Measurements from ENCODE around the gene MRC1. TPM values are rescaled to one million over a fixed set of nuclear protein-coding genes. Genes with fewer than 3 reads are reported as not detected.

Gene MRC1
- total and polyA plus RNA-seq, 10 of the 15 experiments (the other 5 are each of a cell fraction or from before 2014, with no cell fraction given), result 0.01 to 0.21 (median 0.03) TPM; not detected in 5

DNA sequence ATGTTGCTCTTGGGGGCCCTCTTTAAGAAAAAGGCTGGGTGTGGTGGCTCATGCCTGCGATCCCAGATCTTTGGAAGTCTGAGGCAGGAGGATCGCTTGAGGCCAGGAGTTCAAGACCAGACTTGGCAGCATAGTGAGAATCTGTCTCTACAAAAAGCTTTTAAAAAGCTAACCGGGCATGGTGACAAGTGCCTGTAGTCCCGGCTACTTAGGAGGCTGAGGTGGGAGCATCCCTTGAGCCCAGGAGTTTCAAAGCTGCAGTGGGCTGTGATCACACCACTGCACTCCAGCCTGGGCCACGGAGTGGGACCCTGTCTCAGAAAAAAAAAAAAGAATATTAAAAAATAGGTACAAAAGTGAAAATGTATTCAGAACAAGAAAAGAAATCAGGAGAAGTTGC, 104.5 kb downstream of the MRC1 start (continued):
- no peak for TF ChIP-seq JUNB (IDR thresholded peaks at IDR 0.05)
- TF ChIP-seq, protein P1, sequence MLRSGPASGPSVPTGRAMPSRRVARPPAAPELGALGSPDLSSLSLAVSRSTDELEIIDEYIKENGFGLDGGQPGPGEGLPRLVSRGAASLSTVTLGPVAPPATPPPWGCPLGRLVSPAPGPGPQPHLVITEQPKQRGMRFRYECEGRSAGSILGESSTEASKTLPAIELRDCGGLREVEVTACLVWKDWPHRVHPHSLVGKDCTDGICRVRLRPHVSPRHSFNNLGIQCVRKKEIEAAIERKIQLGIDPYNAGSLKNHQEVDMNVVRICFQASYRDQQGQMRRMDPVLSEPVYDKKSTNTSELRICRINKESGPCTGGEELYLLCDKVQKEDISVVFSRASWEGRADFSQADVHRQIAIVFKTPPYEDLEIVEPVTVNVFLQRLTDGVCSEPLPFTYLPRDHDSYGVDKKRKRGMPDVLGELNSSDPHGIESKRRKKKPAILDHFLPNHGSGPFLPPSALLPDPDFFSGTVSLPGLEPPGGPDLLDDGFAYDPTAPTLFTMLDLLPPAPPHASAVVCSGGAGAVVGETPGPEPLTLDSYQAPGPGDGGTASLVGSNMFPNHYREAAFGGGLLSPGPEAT (IDR thresholded peaks at IDR 0.05; ENCODE audit: low read depth), result no peak

DNA sequence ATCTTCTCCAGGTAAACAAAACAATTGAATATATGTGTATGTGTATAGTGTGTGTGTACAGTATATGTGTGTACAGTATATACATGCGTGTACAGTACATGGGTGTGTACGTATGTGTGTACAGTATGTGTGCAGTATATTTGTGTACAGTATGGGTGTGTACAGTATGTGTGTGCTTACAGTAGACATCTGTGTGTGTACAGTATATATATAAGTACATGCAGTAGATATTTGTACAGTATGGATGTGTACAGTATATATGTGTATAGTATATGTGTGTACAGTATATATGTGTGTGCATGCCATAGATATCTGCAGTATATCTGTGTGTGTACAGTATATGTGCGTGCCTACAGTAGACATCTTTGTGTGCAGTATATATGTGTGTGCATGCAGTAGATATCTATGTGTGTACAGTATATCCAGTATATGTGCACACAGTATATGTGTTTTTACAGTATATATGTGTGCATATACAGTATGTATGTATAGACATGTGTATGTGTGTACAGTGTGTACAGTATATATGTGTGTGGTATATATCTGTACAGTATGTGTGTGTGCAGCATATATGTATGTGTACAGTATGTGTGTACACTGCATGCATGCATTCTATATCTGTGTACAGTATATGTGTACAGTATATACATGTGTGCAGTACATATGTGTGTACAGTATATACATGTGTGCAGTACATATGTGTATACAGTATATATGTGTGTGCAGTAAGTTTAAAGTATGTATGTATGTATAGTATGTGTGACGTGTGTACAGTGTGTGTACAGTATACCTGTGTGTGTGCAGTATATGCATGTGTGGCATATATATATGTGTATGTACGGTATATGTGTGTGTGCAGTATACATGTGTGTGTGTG, 105.3 kb downstream of the MRC1 start:
- ATAC-seq (no peak), FAIRE-seq (no peak), DNase-seq (ENCODE audit: low read depth, low spot score) (no peak)

More for the DNA sequence above, 105.3 kb downstream of the MRC1 start:
- Histone ChIP-seq H3K9me3 (replicated peaks; ENCODE audit: control insufficient read depth, insufficient read depth, low read length) (no peaks in the 10 kb centered on the region), H3K27me3 (replicated peaks in 1 of 2; ENCODE audit: control insufficient read depth in 2 of 2, insufficient read depth in 2 of 2, low read length in 1 of 2) (no peaks in the 10 kb centered on the region), H3K4me1 (ENCODE audit: control insufficient read depth, insufficient read depth, low read length) (no peaks in the 10 kb centered on the region), H3K27ac (ENCODE audit: control insufficient read depth, insufficient read depth) (no peak overlapping the region), H3K4me3 (no peak overlapping the region), H3K9ac (ENCODE audit: control insufficient read depth, insufficient read depth, low read length) (no peak overlapping the region), H4K20me1 (ENCODE audit: control insufficient read depth, insufficient read depth) (no peaks in the 10 kb centered on the region), H2AFZ (ENCODE audit: control insufficient read depth, low read depth, low read length) (no peak overlapping the region), H3K36me3 (ENCODE audit: control insufficient read depth in 2 of 2, insufficient read depth in 2 of 2, low read length in 1 of 2) (no peaks in the 10 kb centered on the region), H3K79me2 (ENCODE audit: control insufficient read depth, insufficient read depth, low read length) (no peaks in the 10 kb centered on the region), H3K4me2 (ENCODE audit: control insufficient read depth, insufficient read depth) (no peak overlapping the region)
- ChIA-PET CTCF (interaction anchor here (0.6 kb wide), 1 partner anchor 273 kb away, joined by 3 read pairs; no protein-coding TSS in a partner anchor), RAD21 (ENCODE audit: unreplicated experiment) (no interaction called here), POLR2A (no interaction called here), SMC1A (ENCODE audit: uncharacterized antibody, unreplicated experiment) (no interaction called here)
- in situ Hi-C loops (cut with MboI) (no loop called here), intact Hi-C loops (cut with micrococcal nuclease; ENCODE audit: unreplicated experiment) (no loop called here)
- TF ChIP-seq HDGF (IDR thresholded peaks at IDR 0.05), result no peak
- no peak for TF ChIP-seq IKZF2 (IDR thresholded peaks at IDR 0.05)
- no peak for TF ChIP-seq SIN3A (IDR thresholded peaks at IDR 0.05; ENCODE audit: low read depth, low read length)
- TF ChIP-seq SMAD1 (IDR thresholded peaks at IDR 0.05; ENCODE audit: low read depth, partially characterized antibody), result no peak
- no peak for TF ChIP-seq NR2C2 (IDR thresholded peaks at IDR 0.05; ENCODE audit: borderline replicate concordance, control insufficient read depth, insufficient read length, low read depth)
- TF ChIP-seq BCL11A (IDR thresholded peaks at IDR 0.05; ENCODE audit: low read depth, low read length), result no peak
- TF ChIP-seq GATAD2B (conservative IDR thresholded peaks at IDR 0.05; ENCODE audit: low read depth), result no peak
- no peak for TF ChIP-seq EP300 (IDR thresholded peaks at IDR 0.05; ENCODE audit: borderline replicate concordance in 1 of 2, control insufficient read depth in 1 of 2, low read depth in 2 of 2, low read length in 2 of 2)
- no peak for TF ChIP-seq MXI1 (IDR thresholded peaks at IDR 0.05; ENCODE audit: low read depth, low read length)
- TF ChIP-seq LARP7 (IDR thresholded peaks at IDR 0.05), result no peak
- TF ChIP-seq BACH1 (IDR thresholded peaks at IDR 0.05; ENCODE audit: borderline replicate concordance), result no peak
- TF ChIP-seq MTA3 (IDR thresholded peaks at IDR 0.05; ENCODE audit: borderline replicate concordance, low read length), result no peak
- TF ChIP-seq JUNB (IDR thresholded peaks at IDR 0.05), result no peak
- TF ChIP-seq, protein P2, sequence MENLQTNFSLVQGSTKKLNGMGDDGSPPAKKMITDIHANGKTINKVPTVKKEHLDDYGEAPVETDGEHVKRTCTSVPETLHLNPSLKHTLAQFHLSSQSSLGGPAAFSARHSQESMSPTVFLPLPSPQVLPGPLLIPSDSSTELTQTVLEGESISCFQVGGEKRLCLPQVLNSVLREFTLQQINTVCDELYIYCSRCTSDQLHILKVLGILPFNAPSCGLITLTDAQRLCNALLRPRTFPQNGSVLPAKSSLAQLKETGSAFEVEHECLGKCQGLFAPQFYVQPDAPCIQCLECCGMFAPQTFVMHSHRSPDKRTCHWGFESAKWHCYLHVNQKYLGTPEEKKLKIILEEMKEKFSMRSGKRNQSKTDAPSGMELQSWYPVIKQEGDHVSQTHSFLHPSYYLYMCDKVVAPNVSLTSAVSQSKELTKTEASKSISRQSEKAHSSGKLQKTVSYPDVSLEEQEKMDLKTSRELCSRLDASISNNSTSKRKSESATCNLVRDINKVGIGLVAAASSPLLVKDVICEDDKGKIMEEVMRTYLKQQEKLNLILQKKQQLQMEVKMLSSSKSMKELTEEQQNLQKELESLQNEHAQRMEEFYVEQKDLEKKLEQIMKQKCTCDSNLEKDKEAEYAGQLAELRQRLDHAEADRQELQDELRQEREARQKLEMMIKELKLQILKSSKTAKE (IDR thresholded peaks at IDR 0.05; ENCODE audit: low read depth, poor library complexity, severe bottlenecking), result no peak
- TF ChIP-seq, protein P3, sequence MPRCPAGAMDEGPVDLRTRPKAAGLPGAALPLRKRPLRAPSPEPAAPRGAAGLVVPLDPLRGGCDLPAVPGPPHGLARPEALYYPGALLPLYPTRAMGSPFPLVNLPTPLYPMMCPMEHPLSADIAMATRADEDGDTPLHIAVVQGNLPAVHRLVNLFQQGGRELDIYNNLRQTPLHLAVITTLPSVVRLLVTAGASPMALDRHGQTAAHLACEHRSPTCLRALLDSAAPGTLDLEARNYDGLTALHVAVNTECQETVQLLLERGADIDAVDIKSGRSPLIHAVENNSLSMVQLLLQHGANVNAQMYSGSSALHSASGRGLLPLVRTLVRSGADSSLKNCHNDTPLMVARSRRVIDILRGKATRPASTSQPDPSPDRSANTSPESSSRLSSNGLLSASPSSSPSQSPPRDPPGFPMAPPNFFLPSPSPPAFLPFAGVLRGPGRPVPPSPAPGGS (IDR thresholded peaks at IDR 0.05; ENCODE audit: borderline replicate concordance, insufficient read depth, low read depth, low read length, poor library complexity, severe bottlenecking), result no peak
- WGBS (ENCODE audit: insufficient coverage, insufficient replicate concordance, low lambda C conversion rate, missing lambda C conversion rate), result 64% methylated on average over 5 of the region's 5 CpGs
- no TSS peak for BruUV-seq (replicated peaks)

Data from GM12878 (cell line).